ENCODE results near the gene PGPEP1. TPM values are rescaled to one million over a fixed set of nuclear protein-coding genes. Genes with fewer than 3 reads are reported as not detected.
A peak's percentile ranks its signal among the peaks of the same experiment; 100 is the strongest.
"Not testable (repeated sequence)": the region's sequence is repeated elsewhere in the genome, so short reads cannot be mapped to it uniquely, and the experiment has no call there.

The PGPEP1 gene
- polyA plus RNA-seq, 1 donor from 2014 or later = 8.4 TPM

DNA sequence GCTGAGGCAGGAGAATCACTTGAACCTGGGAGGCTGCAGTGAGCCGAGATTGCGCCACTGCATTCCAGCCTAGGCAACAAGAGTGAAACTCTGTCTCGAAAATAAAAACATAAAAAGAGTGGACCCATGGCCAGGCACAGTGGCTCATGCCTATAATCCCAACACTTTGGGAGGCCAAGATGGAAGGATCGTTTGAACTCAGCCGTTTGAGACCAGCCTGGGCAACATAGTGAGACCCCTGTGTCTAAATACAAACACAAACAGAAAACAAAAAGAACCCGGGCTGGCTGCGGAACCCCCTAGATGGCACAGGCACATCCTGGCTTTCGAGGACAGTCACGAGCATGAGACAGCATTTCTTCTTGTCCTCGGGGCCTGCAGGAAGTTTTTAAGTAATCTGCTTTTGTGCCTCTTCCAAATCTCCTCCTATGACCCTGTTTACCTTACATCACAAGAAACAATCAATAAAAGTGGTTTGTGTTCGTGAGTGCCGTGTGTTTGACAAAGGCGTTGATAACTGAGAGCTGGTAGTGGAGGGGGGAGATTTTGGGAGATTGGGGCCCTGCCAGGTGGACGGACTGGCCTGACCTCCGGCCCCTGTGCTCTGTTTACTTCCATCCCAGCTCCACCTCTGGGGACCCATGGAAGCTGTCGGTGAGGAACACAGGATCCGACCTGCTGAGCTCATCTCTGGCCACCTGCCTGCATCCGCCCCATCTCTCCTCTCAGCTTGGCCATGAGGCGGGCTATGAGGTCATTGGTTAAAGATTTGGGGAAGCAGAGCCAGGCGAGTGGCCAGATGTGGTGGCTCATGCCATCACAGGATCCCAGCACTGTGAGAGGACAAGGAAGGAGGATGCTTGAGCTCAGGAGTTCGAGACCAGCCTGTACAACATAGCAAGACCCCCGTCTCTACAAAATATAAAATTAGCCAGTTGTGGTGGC is 39.7 kb downstream of the PGPEP1 start:
- no peaks in the 10 kb centered on the region for H3K9me3 Mint-ChIP-seq
- no peaks in the 10 kb centered on the region for H3K4me1 Mint-ChIP-seq
- no peak overlapping the region for H3K27ac Mint-ChIP-seq
- H3K27me3 Mint-ChIP-seq = peaks cover 36% of the 10 kb centered on the region
- H3K4me3 Mint-ChIP-seq = no peak overlapping the region
- no peaks in the 10 kb centered on the region for H3K36me3 Mint-ChIP-seq

DNA sequence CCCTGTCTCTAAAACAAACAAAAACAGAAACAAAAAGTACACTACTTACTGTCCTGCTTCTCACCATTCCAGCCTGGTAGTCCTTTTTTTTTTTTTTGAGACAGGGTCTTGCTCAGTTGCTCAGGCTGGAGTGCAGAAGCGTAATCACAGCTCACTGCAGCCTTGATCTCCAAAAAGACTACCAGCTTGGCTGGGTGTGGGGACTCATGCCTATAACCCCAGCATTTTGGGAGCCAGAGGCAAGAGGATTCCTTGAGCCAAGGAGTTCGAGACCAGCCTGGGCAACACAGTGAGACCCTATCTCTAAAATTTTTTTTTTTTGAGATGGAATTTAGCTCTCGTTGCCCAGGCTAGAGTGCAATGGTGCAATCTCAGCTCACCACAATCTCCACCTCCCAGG is 40.4 kb downstream of the PGPEP1 start:
- no peaks in the 10 kb centered on the region for H3K9me3 Mint-ChIP-seq
- no peaks in the 10 kb centered on the region for H3K36me3 Mint-ChIP-seq
- no peak overlapping the region for H3K4me3 Mint-ChIP-seq
- H3K4me1 Mint-ChIP-seq = no peaks in the 10 kb centered on the region
- H3K27me3 Mint-ChIP-seq = peaks cover 43% of the 10 kb centered on the region
- H3K27ac Mint-ChIP-seq = no peak overlapping the region

DNA sequence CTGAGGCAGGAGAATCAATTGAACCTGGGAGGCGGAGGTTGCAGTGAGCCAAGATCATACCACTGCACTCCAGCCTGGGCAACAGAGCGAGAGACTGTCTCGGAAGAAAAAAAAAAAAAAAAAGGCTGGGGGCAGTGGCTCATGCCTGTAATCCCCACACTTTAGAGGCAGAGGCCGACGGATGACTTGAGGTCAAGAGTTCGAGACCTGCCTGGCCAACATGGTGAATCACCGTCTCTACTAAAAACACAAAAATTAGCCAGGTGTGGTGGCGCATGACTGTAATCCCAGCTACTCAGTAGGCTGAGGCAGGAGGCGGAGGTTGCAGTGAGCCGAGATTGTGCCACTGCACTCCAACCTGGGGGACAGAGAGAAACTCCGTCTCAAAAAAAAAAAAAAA is 43.2 kb downstream of the PGPEP1 start:
- H3K4me3 Mint-ChIP-seq = not testable (repeated sequence)

DNA sequence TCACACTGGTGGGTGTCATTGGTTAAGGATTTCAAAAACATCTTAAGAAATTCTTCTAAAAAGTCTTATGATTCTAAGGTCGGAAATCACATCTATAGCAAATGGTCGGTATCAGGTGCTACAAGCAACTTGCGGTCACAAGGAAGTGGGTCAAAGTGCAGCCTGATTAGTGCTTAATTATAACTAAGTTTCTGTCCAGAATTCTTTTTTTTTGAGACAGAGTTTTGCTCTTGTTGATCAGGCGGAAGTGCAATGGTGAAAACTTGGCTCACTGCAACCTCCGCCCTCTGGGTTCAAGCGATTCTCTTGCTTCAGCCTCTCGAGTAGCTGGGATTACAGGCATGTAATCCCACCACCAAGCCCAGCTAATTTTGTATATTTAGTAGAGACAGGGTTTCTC is 44.4 kb downstream of the PGPEP1 start:
- Mint-ChIP-seq H3K27ac (peak overlapping the region in 2 of 3 donors; percentile 5 to 21), H3K4me3 (no peak overlapping the region)

More for the DNA sequence above, 43.2 kb downstream of the PGPEP1 start:
- not testable (repeated sequence) for H3K4me1 Mint-ChIP-seq, H3K36me3 Mint-ChIP-seq, H3K27ac Mint-ChIP-seq, H3K9me3 Mint-ChIP-seq
- H3K27me3 Mint-ChIP-seq = peaks cover 35% of the 10 kb centered on the region

DNA sequence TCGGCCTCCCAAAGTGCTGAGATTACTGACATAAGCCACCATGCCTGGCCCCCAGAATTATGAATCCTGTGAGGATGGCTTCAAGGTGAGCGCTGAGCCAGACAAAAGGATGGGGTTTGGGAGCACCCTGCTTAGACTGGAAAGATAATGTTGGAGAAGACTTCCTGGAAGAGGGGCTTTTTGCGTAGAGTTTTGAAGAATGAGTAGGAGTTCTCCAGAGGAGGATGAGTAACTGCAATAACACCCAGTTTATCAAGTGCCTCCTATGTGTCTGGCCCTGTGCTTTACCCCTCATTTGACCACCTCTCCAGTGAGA is 44.9 kb downstream of the PGPEP1 start:
- H3K4me3 Mint-ChIP-seq = no peak overlapping the region
- H3K9me3 Mint-ChIP-seq = no peaks in the 10 kb centered on the region
- H3K4me1 Mint-ChIP-seq = peaks cover 3 to 8% (median 7%) of the 10 kb centered on the region in 3 donors
- no peak overlapping the region for H3K27ac Mint-ChIP-seq
- no peaks in the 10 kb centered on the region for H3K36me3 Mint-ChIP-seq
- H3K27me3 Mint-ChIP-seq = peaks cover 22% of the 10 kb centered on the region

More for the DNA sequence above, 44.4 kb downstream of the PGPEP1 start:
- Mint-ChIP-seq H3K4me1 (peaks cover 3 to 8% (median 7%) of the 10 kb centered on the region in 3 donors), H3K36me3 (no peaks in the 10 kb centered on the region), H3K9me3 (no peaks in the 10 kb centered on the region), H3K27me3 (peaks cover 26% of the 10 kb centered on the region)

DNA sequence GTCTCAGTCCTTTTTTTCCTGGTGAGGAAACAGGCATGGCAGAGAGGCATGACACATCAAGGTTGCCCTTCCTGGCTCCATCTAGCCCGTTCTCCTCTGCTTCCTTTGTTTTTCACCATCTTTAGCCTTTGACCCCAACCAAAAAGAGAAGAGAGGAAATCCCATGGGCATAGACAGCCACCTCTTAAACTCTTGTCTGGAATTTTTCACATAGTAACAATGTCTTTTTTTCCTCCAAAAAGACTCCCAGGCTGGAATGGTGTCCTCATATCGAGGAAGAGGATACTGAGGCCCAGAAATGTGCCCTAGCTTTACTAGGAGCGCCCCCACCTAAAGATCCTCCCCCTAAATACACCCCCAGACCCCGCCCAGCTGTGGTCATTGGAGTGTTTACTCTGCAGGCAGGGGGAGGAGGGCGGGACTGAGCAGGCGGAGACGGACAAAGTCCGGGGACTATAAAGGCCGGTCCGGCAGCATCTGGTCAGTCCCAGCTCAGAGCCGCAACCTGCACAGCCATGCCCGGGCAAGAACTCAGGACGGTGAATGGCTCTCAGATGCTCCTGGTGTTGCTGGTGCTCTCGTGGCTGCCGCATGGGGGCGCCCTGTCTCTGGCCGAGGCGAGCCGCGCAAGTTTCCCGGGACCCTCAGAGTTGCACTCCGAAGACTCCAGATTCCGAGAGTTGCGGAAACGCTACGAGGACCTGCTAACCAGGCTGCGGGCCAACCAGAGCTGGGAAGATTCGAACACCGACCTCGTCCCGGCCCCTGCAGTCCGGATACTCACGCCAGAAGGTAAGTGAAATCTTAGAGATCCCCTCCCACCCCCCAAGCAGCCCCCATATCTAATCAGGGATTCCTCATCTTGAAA is 45.5 kb downstream of the PGPEP1 start, which contains the start of gene GDF15:
Gene GDF15, plus strand, starts transcription at position 484 of the 868 bp plus-strand sequence. Its CDS starts 32 bp downstream, at position 516.
- no peaks in the 10 kb centered on the region for H3K9me3 Mint-ChIP-seq
- H3K4me1 Mint-ChIP-seq = peaks cover 3 to 10% (median 8%) of the 10 kb centered on the region in 3 donors
- peaks cover 22% of the 10 kb centered on the region for H3K27me3 Mint-ChIP-seq
- no peaks in the 10 kb centered on the region for H3K36me3 Mint-ChIP-seq
- peak within 1 kb of the TSS in 2 of 3 donors; percentile 14 to 59 for H3K27ac Mint-ChIP-seq
- H3K4me3 Mint-ChIP-seq = no peak within 1 kb of the TSS

DNA sequence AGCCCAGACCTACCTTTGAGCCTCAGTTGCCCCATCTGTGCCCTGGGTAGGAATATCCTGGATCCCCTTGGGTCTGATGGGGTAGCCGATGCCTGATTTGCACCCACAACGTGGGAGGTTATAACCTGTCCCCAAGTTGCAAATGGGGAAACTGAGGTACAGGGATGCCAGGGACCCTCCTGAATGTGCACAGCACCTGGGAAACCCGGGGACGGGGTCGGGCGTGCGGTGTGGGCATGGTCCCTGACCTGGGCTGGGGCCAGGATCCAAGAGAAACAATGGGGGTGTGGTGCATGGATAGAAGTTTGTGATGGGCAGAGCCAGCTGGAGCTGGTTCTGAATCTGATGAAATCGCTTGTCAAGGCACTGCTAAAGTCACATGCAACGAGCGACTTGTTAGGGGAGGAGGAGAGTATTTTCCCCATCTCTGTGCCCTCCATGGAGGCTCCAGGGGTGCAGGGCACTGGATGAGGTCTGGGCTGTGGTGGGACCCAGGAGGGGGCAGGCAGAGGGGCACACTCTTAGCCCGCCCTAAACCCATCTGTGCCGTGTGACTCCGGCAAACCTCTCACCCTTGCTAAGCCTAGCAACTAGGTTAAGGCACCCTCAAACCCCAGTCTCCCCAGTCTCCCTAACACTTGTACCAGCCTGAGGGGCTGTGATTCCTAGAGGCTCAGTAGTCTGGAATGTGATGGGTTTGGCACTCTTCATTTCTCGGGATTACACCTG is 46.3 kb downstream of the PGPEP1 start:
- Mint-ChIP-seq H3K4me1 (peaks cover 3 to 11% (median 8%) of the 10 kb centered on the region in 3 donors), H3K9me3 (no peaks in the 10 kb centered on the region), H3K27me3 (peaks cover 20% of the 10 kb centered on the region), H3K36me3 (no peaks in the 10 kb centered on the region), H3K27ac (peak overlapping the region in 1 of 3 donors; percentile 59), H3K4me3 (no peak overlapping the region)

DNA sequence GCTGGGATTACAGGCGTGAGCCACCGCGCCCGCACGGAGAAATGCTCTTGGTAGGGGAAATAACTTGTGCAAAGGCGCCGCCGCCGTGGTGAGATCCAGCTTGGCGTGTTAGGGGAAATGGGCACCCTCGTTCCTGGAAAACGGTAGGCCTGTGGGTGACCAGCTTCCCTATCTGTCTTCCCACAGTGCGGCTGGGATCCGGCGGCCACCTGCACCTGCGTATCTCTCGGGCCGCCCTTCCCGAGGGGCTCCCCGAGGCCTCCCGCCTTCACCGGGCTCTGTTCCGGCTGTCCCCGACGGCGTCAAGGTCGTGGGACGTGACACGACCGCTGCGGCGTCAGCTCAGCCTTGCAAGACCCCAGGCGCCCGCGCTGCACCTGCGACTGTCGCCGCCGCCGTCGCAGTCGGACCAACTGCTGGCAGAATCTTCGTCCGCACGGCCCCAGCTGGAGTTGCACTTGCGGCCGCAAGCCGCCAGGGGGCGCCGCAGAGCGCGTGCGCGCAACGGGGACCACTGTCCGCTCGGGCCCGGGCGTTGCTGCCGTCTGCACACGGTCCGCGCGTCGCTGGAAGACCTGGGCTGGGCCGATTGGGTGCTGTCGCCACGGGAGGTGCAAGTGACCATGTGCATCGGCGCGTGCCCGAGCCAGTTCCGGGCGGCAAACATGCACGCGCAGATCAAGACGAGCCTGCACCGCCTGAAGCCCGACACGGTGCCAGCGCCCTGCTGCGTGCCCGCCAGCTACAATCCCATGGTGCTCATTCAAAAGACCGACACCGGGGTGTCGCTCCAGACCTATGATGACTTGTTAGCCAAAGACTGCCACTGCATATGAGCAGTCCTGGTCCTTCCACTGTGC is 47.9 kb downstream of the PGPEP1 start:
- H3K9me3 Mint-ChIP-seq = no peaks in the 10 kb centered on the region
- peaks cover 14 to 19% (median 16%) of the 10 kb centered on the region in 3 donors for H3K4me1 Mint-ChIP-seq
- H3K4me3 Mint-ChIP-seq = peak overlapping the region; percentile 49 to 85 (median 62)
- H3K27ac Mint-ChIP-seq = peak overlapping the region in 2 of 3 donors; percentile 53 to 81
- peaks cover 18% of the 10 kb centered on the region for H3K27me3 Mint-ChIP-seq
- H3K36me3 Mint-ChIP-seq = no peaks in the 10 kb centered on the region

DNA sequence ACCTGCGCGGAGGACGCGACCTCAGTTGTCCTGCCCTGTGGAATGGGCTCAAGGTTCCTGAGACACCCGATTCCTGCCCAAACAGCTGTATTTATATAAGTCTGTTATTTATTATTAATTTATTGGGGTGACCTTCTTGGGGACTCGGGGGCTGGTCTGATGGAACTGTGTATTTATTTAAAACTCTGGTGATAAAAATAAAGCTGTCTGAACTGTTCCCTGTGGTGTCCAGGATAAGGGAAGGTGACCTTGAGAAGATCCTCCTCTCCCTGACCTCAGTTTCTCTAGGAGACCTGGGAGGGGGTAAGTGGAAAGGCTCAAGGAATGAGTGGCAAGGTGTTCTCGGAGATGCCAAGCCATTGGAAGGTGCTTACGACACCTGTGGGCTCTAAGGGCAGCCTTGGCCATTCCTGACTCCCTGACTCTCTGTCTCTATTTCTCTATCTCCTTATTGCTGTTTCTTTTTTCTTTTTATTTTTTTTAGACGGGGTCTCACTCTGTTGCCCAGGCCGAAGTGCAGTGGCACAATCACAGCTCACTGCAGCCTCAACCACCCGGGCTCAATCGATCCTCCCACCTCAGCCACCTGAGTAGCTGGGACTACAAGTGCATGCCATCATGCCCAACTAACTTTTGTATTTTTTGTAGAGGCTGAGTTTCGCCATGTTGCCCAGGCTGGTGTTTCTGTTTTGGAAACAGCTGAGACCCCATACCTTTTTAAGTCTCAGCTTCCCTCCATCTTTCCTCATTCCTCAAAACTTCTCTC is 48.7 kb downstream of the PGPEP1 start:
- no peaks in the 10 kb centered on the region for H3K9me3 Mint-ChIP-seq
- peaks cover 24% of the 10 kb centered on the region for H3K27me3 Mint-ChIP-seq
- H3K4me1 Mint-ChIP-seq = peaks cover 21 to 24% (median 23%) of the 10 kb centered on the region in 3 donors
- no peaks in the 10 kb centered on the region for H3K36me3 Mint-ChIP-seq
- H3K27ac Mint-ChIP-seq = peak overlapping the region; percentile 27 to 81 (median 73)
- H3K4me3 Mint-ChIP-seq = peak overlapping the region in 3 of 4 donors; percentile 34 to 66 (median 57)

DNA sequence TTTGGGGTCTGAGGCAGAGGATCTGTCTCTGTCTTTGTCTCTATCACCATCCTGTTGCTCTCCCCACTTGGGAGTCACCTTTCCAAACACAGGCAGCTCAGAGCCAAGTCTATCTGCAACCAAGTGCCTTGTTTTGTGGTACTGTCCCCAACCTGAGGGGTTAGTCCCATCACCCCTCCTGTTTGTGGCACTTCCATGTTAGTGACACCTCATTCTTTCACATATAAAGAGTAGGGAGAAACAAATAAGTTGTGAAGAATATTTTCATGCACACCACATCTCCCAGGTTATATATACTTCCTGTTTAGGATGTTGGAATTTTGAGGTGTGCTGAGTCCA is 49.3 kb downstream of the PGPEP1 start:
- Mint-ChIP-seq H3K4me3 (no peak overlapping the region), H3K36me3 (no peaks in the 10 kb centered on the region), H3K27me3 (peaks cover 21% of the 10 kb centered on the region), H3K4me1 (peaks cover 21 to 24% (median 23%) of the 10 kb centered on the region in 3 donors), H3K27ac (peak overlapping the region in 1 of 3 donors; percentile 81), H3K9me3 (no peaks in the 10 kb centered on the region)

DNA sequence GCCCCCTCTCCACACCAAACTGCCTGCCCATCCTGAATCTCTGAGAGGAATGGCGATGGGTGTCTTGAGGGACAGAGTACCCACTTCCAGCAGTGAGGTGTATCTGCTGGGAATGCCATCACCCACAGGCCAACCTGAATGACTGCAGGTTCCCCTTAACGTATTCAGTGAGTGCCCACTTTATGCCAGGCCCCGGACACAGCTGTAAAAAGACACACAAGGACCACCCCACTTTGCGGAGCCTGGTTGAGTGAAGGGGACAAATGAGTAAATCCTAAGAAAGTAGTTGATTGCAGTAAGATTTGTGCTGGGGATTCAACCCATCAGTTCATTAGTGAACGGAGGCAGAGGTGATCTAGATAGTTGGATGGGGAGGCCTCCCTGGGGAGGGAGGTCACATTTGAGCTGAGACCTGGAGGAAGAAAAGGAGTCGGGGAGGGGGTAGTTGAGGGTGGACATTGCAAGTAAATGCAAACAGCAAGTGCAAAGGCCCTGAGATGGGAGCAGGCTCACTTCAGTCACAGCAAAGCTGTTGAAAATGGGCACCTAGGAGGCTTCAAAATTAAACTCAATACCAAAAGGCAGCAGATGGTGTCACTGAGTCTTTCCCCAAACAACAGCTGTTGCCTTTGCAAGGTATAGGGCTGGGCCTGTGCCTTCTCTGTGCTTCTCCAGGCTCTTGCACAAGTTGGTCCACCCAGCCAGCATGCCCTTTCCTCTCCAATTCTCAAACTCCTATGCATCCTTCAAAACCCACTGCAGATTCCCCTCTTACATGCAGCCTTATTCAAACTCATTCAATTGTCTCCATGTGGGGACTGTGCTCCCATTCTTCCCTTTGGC is 49.9 kb downstream of the PGPEP1 start:
- Mint-ChIP-seq H3K27ac (peak overlapping the region; percentile 28 to 81 (median 73)), H3K4me3 (peak overlapping the region in 2 of 4 donors; percentile 25 to 45), H3K9me3 (no peaks in the 10 kb centered on the region), H3K4me1 (peaks cover 21 to 24% (median 23%) of the 10 kb centered on the region in 3 donors), H3K36me3 (no peaks in the 10 kb centered on the region), H3K27me3 (peaks cover 18% of the 10 kb centered on the region)

DNA sequence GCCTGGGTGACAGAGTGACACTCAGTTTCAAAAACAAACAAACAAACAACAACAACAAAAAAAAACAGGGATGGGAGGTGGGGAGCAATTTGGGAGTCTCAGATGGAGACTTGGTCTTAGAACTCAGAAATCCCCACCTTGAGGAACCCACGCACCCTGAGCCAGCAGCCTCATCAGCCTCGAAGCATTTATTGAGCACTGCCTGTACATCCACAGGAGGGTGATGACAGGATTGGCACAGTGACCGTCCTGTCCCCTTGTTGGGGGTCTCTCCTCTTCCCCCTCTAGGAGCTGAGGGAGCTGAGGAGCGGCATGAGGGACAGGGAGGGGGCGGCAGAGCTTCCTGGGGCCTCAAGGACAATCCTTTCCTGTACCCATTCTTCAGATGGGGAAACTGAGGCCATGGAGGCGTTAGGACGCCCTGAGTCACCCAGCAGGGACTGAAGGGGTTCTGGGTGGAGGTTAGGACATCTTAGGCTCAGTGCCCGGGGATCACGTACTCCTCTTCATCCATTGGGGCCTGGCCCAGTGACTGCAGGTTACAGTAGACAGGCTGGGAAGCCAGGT is 51.2 kb downstream of the PGPEP1 start:
- H3K27me3 Mint-ChIP-seq = peaks cover 13% of the 10 kb centered on the region
- H3K4me3 Mint-ChIP-seq = no peak overlapping the region
- no peaks in the 10 kb centered on the region for H3K9me3 Mint-ChIP-seq
- H3K27ac Mint-ChIP-seq = peak overlapping the region in 2 of 3 donors; percentile 28 to 75
- peaks cover 21 to 24% (median 23%) of the 10 kb centered on the region in 3 donors for H3K4me1 Mint-ChIP-seq
- H3K36me3 Mint-ChIP-seq = no peaks in the 10 kb centered on the region
